Progenitor cell of endocrine pancreas (in vitro differentiated cells): Measurements from ENCODE around the gene JPH4. TPM values are rescaled to one million over a fixed set of nuclear protein-coding genes. Genes with fewer than 3 reads are reported as not detected.
A peak's percentile ranks its signal among the peaks of the same experiment; 100 is the strongest.

ENCODE experiments used
- DNase-seq: peaks from one replicate; pipeline ENCODE4 v3.0.0; 2021; ENCODE audit warnings: low spot score; ENCODE audit not compliant: unreplicated experiment
- H3K27ac Mint-ChIP-seq: 2 replicates; pipeline ENCODE4 v1.8.0; 2021; ENCODE audit warnings: mild to moderate bottlenecking, moderate library complexity, mixed read lengths
- H3K27me3 Mint-ChIP-seq: 2 replicates; pipeline ENCODE4 v1.8.0; 2021; ENCODE audit warnings: mixed read lengths
- H3K36me3 Mint-ChIP-seq: 2 replicates; pipeline ENCODE4 v1.8.0; 2022; ENCODE audit warnings: mixed read lengths; ENCODE audit not compliant: insufficient read depth
- H3K4me1 Mint-ChIP-seq: 2 replicates; pipeline ENCODE4 v1.8.0; 2021; ENCODE audit warnings: low read depth, mixed read lengths
- H3K4me3 Mint-ChIP-seq: 2 replicates; pipeline ENCODE4 v1.8.0; 2021; ENCODE audit warnings: low read depth, mild to moderate bottlenecking, moderate library complexity, mixed read lengths
- H3K9me3 Mint-ChIP-seq: 2 replicates; pipeline ENCODE4 v1.8.0; 2021; ENCODE audit warnings: low read depth, mixed read lengths
- total RNA-seq: library from RNA; stranded (reverse); gene quantifications from 2 replicates; pipeline ENCODE4 v1.2.1, GENCODE V29; 2021
- TF ChIP-seq, protein P1 (sequence below): fragments of 200-600 bp; sonication (generic); IDR thresholded peaks from one replicate; pipeline ENCODE4 v1.5.0; 2021; ENCODE audit warnings: antibody characterized with exemption, mild to moderate bottlenecking; ENCODE audit not compliant: unreplicated experiment

Gene JPH4
- total RNA-seq, 1 donor from 2014 or later, result not detected

DNA sequence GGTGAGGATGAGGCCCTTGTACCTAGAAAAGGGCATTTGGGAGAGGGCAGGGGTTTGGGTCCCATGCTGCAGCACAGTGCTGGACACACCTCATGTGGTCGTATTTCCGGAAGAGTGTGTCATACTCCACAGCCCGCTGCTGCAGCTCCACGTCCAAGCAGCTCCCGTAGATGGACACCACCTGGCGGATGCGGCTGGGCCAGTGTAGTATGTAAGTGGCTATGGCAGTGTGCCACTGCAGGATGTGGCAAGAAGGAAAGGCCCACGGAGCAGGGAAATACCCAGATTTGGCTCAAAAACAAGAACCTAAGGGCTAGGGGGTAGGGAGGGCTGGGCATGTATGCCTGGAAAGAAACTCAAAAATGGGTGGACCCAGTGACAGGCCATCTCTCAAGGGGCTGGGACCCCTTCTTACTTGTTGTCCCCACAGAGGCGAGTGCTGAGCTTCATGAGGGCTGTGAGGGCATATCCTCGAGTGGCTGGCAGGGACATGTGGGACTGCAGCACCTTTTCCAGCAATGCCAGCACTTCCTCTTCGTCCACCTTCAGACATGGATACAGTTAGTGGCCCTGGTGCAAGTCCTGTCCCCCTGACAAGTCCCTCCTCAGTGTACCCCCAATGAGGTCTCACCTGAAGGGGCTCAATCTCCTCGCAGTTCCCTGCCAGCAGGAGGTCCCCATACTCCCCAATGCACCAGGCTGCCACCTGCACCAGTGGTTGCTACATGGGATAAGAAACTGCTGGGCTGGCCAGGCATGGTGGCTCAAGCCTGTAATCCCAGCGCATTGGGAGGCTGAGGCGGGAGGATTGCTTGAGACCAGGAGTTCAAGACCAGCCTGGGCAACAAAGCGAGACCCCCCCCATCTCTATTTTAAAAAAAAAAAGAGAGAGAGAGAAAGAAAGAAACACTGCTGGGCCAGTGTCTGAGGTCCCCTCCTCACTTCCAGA is 16.4 kb downstream of the JPH4 start:
- H3K27ac Mint-ChIP-seq, result no peak overlapping the region
- H3K27me3 Mint-ChIP-seq, result no peaks in the 10 kb centered on the region
- DNase-seq, result no peak
- H3K9me3 Mint-ChIP-seq, result no peaks in the 10 kb centered on the region
- peaks cover 10% of the 10 kb centered on the region for H3K4me1 Mint-ChIP-seq
- H3K4me3 Mint-ChIP-seq, result no peak overlapping the region
- peaks cover 16% of the 10 kb centered on the region for H3K36me3 Mint-ChIP-seq
- TF ChIP-seq, protein P1, sequence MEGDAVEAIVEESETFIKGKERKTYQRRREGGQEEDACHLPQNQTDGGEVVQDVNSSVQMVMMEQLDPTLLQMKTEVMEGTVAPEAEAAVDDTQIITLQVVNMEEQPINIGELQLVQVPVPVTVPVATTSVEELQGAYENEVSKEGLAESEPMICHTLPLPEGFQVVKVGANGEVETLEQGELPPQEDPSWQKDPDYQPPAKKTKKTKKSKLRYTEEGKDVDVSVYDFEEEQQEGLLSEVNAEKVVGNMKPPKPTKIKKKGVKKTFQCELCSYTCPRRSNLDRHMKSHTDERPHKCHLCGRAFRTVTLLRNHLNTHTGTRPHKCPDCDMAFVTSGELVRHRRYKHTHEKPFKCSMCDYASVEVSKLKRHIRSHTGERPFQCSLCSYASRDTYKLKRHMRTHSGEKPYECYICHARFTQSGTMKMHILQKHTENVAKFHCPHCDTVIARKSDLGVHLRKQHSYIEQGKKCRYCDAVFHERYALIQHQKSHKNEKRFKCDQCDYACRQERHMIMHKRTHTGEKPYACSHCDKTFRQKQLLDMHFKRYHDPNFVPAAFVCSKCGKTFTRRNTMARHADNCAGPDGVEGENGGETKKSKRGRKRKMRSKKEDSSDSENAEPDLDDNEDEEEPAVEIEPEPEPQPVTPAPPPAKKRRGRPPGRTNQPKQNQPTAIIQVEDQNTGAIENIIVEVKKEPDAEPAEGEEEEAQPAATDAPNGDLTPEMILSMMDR, result no peak

DNA sequence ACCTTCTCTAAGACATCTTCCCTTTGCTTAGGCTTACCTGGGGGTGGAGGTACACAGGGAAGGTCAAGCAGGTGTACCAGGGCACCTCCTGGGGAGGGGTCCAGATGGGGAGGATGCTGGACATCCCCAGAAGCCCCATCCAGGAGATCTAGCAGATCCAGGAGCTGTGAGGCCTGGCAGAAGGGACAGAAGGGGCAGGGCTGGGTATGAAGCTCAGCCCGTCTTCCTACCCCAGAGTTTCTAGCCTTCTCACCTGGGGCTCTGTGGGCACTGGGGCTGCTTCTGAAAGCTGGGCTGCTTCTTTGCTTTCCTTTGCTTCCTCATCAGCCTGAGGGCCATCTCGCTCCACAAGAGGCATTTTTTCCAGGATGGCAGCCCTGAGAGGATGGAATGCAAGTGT is 17.3 kb downstream of the JPH4 start:
- peaks cover 14% of the 10 kb centered on the region for H3K4me1 Mint-ChIP-seq
- TF ChIP-seq, protein P1, result no peak
- peaks cover 16% of the 10 kb centered on the region for H3K36me3 Mint-ChIP-seq
- DNase-seq, result no peak
- H3K4me3 Mint-ChIP-seq, result no peak overlapping the region
- no peaks in the 10 kb centered on the region for H3K27me3 Mint-ChIP-seq
- no peaks in the 10 kb centered on the region for H3K9me3 Mint-ChIP-seq
- H3K27ac Mint-ChIP-seq, result no peak overlapping the region

DNA sequence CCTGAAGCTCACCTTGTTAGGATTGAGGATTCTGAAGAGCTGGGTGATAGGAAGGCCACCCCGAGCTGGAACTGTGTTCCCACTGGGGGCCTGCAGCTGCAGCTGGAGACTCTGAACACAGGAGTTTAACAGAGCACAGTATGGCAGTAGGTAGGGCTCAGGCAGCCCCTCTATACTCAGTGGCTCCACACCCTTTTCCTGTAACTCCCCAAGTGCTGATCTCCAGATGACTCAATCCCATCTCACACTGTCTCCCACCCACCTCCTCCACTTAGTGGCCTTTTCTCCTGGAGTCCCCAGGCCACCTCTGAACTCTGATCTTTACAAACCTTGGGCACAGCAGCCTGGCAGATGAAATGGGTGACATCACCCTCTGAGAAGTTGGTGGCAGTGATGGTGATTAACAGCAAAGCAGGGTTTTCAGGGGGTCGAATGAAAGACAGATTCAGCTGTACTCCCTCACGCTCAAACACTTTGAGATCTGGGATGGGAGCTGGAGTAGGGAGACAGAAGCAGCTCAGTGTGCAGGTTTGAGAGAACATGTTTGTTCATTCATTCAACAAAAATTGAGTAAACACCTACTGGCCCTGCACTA is 18.6 kb downstream of the JPH4 start:
- Mint-ChIP-seq H3K9me3 (no peaks in the 10 kb centered on the region), H3K4me3 (no peak overlapping the region), H3K27ac (peak overlapping the region; percentile 67), H3K27me3 (no peaks in the 10 kb centered on the region), H3K36me3 (peaks cover 16% of the 10 kb centered on the region), H3K4me1 (peaks cover 17% of the 10 kb centered on the region)
- TF ChIP-seq, protein P1, result no peak
- DNase-seq, result no peak

DNA sequence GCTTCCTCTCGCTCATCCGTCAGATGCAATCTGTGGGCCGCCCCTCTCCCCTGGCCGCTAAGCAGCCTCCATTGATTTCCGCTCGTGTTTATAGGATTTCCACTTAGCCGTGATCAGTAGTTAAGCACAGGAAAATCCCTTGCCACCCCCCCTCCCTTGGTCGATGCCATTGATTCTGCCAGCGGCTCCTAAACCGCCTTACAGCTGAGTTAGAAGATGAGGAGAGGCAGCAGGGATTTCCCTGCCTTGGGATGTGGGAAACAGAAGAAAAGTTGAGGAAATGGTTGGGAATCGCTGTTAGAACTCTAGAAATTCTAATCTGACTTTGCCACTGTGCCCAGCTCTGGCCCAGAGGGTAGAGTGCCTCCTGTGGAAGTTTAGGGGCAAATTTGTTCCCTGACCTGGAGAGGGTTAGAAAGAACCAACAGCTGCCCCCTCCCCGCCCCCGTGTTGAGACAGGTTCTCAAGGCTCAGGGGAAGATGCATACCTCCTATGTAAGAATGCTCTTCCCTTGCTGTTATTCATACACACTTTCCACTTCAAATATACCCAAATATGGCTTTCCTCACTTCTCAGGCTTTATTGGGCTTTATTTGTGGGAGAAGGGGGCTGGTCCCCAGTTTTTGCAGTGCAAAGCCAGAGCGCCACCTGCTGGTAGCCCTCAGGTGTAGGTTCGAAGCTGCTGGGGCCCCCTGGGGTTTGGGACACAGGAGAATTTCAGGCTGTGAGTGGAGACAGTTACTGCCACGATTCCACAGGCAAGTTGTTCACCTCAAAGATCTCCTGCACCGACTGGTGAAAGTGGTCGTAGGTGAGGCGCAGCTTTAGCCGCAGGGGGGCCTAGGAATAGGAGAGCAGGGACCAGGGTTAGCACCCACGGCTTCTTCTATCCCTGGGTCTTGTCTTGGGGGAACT is 19.3 kb downstream of the JPH4 start:
- DNase-seq, result peak; percentile 50
- no peak overlapping the region for H3K27ac Mint-ChIP-seq
- H3K27me3 Mint-ChIP-seq, result no peaks in the 10 kb centered on the region
- H3K36me3 Mint-ChIP-seq, result peaks cover 14% of the 10 kb centered on the region
- no peaks in the 10 kb centered on the region for H3K9me3 Mint-ChIP-seq
- no peak overlapping the region for H3K4me3 Mint-ChIP-seq
- TF ChIP-seq, protein P1, result peak; percentile 89
- H3K4me1 Mint-ChIP-seq, result peaks cover 17% of the 10 kb centered on the region
